ENCODE data around the gene SNRPA.
"Not testable (repeated sequence)": the region's sequence is repeated elsewhere in the genome, so short reads cannot be mapped to it uniquely, and the experiment has no call there.

The SNRPA gene

DNA sequence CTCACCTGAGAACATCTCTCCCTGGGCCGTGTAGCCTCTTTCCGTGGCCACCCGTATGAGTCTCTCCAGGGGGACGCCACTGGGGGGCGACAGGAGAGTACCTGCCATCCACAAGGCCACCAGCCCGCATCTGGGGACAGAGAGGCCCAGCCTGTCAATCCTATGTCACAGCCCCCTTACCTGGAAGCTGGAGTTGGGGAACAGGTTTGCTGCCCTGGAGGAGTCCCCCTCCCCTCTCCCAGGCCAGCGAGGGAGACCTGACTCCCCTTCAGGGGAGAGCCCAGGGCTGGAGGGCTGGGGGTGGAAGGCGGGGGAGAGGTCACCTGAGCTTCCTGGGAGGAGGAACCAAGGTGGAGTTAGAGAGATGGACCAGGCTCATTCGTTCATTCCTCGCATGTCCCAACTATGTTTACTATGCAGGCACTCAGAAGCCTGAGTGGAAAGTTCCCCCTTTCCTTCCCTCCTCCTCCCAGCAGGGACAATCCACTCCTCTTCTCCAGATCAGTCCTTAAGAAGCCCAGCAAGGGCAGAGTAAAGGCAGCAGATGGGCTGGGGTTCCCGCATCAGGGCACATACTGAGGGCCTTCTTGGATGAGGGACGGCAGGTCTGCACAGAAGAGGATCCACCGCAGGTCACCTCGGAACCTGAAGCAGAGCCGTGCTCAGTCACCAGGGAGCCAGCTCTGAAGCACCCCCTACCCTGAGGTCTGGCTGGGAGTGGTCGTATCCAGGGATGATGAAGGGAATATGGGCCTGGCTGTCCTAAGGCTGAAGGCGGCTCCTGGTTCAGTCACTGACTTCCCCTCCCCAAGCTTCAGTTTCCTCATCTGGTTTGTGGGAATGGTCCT lies 6.2 kb upstream of the SNRPA start:
- DNase-seq (ENCODE audit: low read depth in 2 of 2): no peak

- DNase-seq (ENCODE audit: low read depth in 2 of 2): no peak
These were observed 5.6 kb upstream of the SNRPA start for GRCh38 chr19:40745402-40745780.

- DNase-seq (ENCODE audit: low read depth in 2 of 2): no peak
These were observed 3.5 kb upstream of the SNRPA start for GRCh38 chr19:40747536-40747935.

DNA sequence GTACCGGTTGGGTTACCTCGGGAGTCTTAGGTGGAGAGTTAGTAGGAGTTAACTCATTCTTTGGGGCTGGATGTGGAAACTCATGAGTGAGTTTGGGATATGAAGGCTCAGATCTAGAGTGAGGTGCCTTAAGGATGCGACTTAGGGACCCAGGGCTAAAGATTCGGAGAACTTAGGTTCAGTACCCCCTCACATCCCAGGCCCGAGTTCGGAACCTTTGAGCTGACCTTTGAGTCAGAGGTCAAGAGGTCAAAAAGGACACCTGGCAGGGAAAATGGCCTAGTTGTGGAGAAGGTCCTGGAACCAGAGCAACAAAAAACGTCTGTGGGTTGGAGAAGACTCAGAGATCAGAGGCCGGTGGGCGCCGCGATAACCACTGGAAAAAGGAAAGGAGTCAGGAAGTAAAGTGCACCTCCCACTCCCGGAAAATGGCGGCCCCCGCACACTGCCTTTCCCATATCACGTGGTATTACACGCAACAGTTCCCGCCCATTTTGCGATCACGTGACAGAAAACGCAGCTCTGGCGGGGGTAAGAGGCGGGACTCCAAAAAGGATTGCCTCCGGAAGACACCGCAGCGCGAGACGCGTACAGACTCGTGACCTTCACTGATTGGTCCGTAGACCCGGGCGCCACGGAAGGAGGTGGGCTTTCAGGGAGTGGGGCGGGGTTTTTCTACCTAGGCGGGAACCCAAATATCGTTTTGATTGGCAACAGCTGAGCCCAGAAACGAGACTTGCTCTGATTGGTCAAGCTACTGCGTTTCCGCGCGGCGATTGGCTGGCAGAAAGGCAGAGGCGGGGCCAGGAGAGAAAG lies 737 bp upstream of the SNRPA start, which contains the start of gene ACTMAP:
Gene ACTMAP (minus strand): TSS at position 420 of the 816 bp plus-strand sequence. CDS start 674 bp downstream, outside the sequence.
- peak; percentile 96 to 99 for DNase-seq (ENCODE audit: low read depth in 2 of 2)

DNA sequence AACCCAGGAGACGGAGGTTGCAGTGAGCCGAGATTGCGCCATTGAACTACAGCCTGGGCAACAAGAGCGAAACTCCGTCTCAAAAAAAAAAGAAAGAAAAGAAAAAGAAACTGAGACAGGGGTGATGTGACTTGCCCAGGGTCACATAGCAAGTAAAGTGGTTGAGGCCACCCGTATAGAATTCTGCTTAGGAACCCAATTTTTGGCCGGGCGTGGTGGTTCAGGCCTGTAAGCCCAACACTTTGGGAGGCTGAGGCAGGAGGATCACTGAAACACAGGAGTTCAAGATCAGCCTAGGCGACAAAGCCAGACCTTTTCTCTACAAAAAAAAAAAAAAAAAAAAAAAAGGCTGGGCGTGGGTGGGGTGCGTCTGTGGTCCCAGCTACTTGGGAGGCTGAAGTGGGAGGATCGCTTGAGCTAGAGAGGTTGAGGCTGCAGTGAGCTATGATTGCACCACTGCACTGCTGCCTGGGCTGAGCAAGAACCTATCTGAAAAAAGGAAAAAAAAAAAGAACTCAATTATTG lies 1.3 kb downstream of the SNRPA start:
- no peak for DNase-seq (ENCODE audit: low read depth in 2 of 2)

DNA sequence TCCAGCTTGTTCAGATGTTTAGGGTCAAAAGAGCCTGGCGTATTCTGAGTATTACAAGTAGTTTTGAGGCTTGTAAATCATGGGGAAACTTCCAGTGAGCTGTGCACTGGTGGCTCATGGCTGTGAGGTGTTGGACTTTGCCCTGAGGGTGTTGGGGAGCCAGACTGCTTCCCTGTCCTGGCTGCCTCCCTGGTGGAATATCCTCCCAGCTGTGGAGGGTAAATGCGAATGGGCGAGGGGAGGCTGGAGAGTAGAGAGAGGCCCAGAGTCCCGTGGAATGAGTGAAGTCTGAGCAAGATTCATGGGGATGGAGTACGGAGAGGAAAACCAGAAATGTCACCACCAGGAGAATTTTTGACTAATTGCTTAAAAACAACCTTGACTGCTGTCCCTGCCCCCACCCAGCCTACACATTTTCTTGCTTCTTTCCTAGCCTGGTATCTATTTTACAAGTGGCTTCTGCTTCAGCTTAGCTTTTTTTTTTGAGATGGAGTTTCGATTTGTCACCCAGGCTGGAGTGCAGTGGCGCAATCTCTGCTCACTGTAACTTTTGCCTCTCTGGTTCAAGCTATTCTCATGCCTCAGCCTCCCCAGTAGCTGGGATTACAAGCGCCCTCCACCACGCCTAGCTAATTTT lies 3.7 kb downstream of the SNRPA start:
- DNase-seq (ENCODE audit: low read depth in 2 of 2): peak in 1 of 2 donors; percentile 41

DNA sequence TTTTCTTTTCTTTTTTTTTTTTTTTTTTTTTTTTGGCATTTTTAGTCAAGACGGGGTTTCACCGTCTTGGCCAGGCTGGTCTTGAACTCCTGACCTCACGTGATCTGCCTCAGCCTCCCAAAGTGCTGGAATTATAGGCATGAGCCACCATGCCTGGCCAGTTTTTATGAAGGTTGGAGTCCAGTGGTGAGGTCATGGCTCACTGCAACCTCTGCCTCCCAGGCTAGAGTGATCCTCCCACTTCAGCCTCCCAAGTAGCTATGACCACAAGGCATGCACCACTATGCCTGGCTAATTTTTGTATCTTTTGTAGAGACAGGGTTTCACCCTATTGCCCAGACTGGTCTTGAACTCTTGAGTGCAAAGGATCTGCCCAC lies 4.2 kb downstream of the SNRPA start:
- no peak for DNase-seq (ENCODE audit: low read depth in 2 of 2)

- DNase-seq (ENCODE audit: low read depth in 2 of 2): no peak
These were observed 4.8 kb downstream of the SNRPA start for GRCh38 chr19:40755791-40756190.

GRCh38 chr19:40756502-40757110 lies 5.6 kb downstream of the SNRPA start:
- no peak for DNase-seq (ENCODE audit: low read depth in 2 of 2)

DNA sequence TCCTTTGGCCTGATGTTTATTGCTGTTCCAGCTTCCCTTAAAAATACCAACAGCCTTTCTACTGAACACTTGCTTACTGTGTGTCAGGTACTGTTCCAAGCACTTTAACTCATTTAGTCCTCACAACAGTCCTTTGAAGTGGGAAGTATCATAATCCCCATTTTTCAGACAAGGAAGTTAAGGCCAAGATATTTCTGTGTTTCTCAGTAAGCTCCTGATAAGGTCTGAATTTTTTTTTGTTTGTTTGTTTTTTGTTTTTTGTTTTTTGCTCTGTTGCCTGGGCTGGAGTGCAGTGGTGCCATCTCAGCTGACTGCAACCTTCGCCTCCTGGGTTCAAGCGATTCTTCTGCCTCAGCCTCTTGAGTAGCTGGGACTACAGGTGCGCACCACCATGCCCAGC lies 7.5 kb downstream of the SNRPA start:
- DNase-seq (ENCODE audit: low read depth in 2 of 2): no peak

- DNase-seq (ENCODE audit: low read depth in 2 of 2): no peak
These were observed 8.3 kb downstream of the SNRPA start for GRCh38 chr19:40759352-40759751.

- no peak for DNase-seq (ENCODE audit: low read depth in 2 of 2)
These were observed 11.9 kb downstream of the SNRPA start for GRCh38 chr19:40762754-40763470.

DNA sequence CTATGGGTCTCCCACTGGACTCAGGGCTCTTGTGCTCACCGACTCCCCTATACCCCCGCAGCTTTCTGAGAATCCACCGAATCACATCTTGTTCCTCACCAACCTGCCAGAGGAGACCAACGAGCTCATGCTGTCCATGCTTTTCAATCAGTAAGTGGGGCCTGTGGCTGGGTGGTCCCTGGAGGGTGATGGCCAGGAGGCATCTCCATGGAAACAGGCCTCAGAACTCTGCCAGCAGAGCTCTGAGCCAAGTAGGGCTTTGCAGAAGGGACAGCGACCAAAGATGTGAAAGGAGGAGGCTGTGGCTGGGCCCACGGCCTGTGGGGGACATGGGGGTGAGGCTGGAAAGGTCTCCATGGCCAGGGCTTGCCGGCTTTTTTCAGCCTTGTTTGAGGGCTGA lies 12.5 kb downstream of the SNRPA start:
- DNase-seq (ENCODE audit: low read depth in 2 of 2): no peak

DNA sequence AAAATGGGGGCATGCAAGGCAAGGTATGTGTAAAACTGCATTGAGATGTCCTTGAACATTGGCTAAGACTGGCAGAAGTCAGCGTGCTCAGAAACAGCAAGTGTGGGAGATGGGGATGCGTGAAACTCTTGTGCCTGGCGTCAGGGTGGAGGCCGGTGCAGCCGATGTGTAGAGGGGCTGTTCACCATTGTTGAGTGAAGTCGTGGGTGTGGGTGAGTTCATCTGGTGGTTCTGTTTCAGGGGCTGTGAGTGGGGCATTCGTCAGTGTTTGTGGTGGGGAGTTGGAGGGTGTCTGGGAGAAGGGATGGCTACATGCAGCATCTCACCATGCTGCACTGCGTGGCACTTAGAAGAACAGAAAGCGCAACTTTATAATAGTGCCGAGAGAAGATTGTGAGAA lies 13.0 kb downstream of the SNRPA start:
- DNase-seq (ENCODE audit: low read depth in 2 of 2): no peak

DNA sequence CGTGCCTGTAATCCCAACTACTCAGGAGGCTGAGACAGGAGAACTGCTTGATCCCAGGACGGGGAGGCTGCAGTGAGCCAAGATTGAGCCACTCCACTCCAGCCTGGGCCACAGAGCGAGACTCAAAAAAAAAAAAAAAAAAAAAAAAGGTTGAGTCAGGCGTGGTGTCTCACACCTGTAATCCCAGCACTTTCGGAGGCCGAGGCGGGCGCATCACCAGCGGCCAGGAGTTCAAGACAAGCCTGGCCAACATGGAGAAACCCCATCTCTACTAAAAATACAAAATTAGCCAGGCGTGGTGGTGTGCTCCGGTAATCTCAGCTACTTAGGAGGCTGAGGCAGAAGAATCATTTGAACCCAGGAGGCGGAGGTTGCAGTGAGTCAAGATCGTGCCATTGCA lies 15.4 kb downstream of the SNRPA start:
- DNase-seq (ENCODE audit: low read depth in 2 of 2): not testable (repeated sequence)

DNA sequence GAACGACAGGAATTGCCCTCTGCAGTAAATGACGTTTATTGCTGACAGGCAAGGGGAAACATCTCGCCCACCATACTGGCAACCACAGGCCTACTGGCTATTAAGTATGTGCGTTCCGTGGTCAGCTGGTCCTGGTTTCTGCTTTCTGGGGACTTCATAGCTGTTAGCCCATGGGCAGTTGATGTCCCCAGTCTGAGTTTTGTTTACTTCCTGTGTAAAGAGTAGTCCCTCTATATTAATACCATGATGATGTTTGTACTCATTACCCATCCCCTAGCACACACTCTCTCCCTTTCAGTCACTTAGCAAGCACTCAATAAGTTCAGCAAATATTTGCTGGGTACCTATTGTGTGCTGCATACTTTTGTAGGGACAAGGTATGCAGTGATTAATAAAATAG lies 17.9 kb downstream of the SNRPA start:
- DNase-seq (ENCODE audit: low read depth in 2 of 2): no peak

DNA sequence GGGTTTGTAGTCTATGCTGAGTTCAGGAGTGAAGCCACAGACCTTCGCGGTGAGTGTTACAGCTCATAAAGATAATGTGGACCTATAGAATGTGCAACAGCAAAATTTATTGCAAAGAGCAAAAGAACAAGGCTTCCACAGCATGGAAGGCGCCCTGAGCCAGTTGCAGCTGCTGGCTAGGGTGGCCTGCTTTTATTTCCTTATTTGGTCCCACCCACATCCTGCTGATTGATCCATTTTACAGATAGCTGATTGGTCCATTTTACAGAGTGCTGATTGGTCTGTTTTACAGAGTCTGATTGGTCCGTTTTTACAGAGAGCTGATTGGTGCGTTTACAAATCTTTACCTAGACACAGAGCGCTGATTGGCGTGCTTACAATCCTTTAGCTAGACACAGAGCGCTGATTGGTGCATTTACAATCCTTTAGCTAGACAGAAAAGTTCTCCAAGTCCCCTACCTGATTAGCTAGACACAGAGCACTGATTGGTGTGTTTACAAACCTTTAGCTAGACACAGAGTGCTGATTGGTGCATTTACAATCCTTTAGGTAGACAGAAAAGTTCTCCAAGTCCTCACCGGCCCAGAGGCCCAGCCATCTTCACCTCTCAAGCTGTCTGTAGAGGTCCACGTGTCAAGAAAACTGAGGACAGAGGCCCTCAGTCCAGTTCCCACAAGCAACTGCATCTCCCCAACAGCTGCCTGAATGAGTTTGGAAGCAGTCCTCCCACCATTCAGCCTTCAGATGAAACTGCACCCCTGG lies 20.3 kb downstream of the SNRPA start:
- not testable (repeated sequence) for DNase-seq (ENCODE audit: low read depth in 2 of 2)

- DNase-seq (ENCODE audit: low read depth in 2 of 2): no peak
These were observed 24.1 kb downstream of the SNRPA start, which contains the start of gene MIA for GRCh38 chr19:40774916-40775631. TSS of gene MIA (plus strand) at chr19:40775521. CDS start at chr19:40775543, 22 bp downstream.

GRCh38 chr19:40775632-40776022 lies 24.6 kb downstream of the SNRPA start:
- DNase-seq (ENCODE audit: low read depth in 2 of 2): no peak

- no peak for DNase-seq (ENCODE audit: low read depth in 2 of 2)
These were observed 25.4 kb downstream of the SNRPA start for GRCh38 chr19:40776364-40776763.
